ENCODE data around the gene ZNF786.
"Not testable (repeated sequence)": the region's sequence is repeated elsewhere in the genome, so short reads cannot be mapped to it uniquely, and the experiment has no call there.

Gene ZNF786

DNA sequence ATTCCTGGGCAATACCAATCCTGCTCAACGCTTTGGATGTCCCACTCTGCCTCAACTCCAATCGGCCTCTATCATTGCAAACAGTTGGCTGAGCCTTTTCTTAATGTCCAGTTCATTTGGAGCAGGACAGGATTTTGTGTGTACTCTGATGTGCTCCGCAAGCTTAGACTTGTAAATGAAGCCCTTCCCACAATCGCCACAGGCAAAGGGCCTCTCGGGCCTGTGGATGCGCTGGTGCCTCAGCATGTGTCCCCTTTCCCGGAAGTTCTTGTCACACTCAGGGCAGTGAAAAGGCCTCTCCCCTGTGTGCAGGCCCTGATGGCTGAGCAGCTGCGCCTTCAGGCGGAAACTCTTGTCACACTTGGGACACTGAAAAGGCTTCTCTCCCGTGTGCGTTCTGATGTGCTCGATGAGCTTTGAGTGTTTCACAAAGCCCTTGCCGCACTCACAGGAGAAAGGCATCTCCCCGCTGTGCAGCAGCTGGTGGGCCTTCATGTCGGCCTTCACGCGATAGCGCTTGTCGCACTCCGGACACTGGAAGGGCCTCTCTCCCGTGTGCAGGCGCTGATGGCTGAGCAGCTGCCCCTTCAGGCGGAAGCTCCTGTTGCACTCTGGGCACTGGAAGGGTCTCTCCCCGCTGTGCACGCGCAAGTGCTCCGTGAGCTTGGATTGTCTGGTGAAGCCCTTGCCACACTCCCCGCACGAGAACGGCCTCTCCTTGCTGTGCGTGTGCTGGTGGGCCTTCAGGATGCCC is 20.0 kb downstream of the ZNF786 start:
- no peak for TF ChIP-seq CTCF (IDR thresholded peaks at IDR 0.05; ENCODE audit: extremely low read depth, missing control alignments)
- DNase-seq (ENCODE audit: low spot score): no peak

DNA sequence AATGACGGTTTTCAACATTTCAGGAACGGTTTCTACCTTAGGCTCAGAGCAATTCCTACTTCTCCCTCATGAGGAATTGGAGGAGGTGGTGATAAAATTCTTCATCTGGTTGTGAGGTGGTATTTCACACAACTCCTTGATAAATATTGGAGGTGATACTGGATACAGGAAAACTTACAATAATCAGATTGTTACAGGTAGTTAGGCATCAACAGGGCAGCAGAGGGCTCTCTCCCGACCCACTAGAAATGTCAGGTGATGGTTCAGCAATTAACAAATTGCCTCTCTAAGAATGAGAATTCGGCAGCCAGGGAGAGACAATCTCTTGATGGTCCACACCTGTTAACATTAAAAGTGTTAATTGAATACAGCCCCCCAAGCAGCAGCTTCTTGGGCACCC is 22.6 kb downstream of the ZNF786 start:
- no peak for DNase-seq (ENCODE audit: low spot score)
- TF ChIP-seq CTCF (IDR thresholded peaks at IDR 0.05; ENCODE audit: extremely low read depth, missing control alignments): peak; percentile 7

DNA sequence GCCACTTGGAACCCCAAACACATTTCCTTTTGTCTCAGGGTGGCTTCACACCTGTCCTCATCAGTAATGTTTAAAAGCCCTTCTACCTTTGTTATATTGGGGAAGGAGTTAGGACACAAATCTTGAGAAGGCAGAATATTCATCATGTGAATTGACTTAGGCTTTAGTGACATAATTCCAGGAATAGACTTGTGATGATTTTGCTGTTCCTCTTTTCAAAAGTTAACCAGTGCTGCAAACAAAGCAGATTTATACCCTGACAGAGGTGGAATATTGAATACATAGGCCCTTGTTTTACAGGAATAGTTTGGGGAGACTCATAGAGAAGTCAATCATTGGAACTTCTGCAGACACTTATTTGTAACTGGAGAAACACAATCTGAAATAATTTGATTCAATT is 27.0 kb downstream of the ZNF786 start:
- TF ChIP-seq CTCF (IDR thresholded peaks at IDR 0.05; ENCODE audit: extremely low read depth, missing control alignments): no peak
- no peak for DNase-seq (ENCODE audit: low spot score)

DNA sequence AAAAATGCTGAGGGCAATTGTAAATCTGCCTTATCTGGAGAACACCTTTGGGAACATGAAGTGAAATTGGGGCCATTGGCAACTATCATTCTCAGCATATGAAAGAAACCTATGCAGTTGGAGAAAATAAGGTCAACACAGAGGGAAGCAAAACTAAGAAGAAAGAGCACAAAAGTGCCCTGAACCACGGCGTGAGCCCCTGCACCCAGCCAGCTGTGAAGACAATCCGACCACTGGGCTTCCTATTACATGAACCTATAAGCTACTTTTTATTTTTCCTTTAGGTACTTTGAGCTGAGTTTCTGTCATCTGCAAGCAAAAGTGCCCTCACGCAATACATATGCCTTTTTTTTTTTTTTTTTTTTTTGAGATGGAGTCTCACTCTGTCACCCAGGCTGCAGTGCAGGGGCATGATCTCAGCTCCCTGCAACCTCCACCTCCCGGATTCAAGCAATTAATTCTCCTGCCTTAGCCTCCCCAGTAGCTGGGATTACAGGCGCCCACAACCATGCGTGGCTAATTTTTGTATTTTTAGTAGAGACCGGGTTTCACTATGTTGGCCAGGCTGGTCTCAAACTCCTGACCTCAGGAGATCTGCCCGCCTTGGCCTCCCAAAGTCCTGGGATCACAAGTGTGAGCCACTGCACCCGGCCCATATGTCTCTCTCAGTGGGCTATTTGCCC is 28.2 kb downstream of the ZNF786 start:
- DNase-seq (ENCODE audit: low spot score): not testable (repeated sequence)

DNA sequence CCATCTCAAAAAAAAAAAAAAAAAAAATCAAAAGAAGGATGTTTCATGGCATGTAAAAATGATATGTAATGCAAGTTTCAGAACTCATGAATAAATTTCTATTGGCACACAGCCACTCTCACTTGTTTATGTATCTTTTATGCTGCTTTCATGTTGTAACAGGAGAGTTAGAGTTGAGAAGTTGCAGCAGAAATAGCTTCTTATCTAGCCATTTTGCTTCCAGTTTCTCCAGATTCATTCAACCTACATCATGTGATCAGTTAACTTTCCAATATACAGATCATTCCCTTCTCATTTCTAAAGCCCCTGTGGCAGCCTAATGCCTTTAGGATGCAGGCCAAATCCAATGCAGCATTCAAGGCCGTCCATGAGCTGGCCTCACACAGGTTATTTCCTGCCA is 30.4 kb downstream of the ZNF786 start:
- DNase-seq (ENCODE audit: low spot score): no peak
- no peak for TF ChIP-seq CTCF (IDR thresholded peaks at IDR 0.05; ENCODE audit: extremely low read depth, missing control alignments)

DNA sequence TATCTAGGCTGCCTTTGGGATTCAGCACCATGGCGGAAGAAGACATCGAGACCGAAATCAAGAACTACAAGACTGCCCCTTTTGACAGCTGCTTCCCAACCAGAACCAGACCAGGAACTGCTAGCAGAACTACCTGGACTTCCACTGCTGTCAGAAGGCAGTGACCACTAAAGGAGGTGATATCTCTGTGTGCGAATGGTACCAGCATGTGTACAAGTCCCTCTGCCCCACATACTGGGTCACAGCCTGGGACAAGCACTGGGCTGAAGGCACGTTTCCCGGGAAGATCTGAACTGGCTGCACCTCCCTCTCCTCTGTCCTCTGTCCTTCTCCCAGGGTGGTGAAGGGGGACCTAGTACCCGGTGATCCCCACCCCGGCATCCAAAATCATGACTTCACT is 36.6 kb downstream of the ZNF786 start:
- DNase-seq (ENCODE audit: low spot score): no peak

DNA sequence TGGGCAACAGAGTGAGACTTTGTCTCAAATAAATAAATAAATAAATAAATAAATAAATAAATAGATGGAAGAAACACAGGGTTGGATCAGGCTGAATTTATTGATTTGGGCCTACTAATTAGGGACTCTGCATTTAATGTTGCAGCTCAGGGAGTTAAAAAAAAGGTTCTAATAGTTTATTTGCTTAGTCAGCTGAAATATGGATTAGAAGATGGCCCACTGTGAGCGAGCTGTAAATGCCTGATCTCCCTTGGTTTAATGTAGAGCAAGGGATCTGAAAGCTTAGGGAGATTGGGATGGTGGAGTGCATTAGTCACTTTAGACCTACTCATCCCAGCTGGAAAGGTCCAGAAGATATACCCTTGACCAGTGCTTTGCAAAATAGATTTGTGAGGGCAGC is 37.1 kb downstream of the ZNF786 start:
- no peak for TF ChIP-seq CTCF (IDR thresholded peaks at IDR 0.05; ENCODE audit: extremely low read depth, missing control alignments)
- no peak for DNase-seq (ENCODE audit: low spot score)

More for the DNA sequence above, 36.6 kb downstream of the ZNF786 start:
- TF ChIP-seq CTCF (IDR thresholded peaks at IDR 0.05; ENCODE audit: extremely low read depth, missing control alignments): no peak

GRCh38 chr7:149050941-149051340 is 39.6 kb downstream of the ZNF786 start:
- TF ChIP-seq CTCF (IDR thresholded peaks at IDR 0.05; ENCODE audit: extremely low read depth, missing control alignments): no peak
- no peak for DNase-seq (ENCODE audit: low spot score)
